Mesenchymal stem cell (in vitro differentiated cells and primary cell): ENCODE data around the gene TUT7.

Experiments
- DNase-seq: peaks from one replicate; pipeline ENCODE4 v3.0.0-alpha.2; 2013
- H2AFZ ChIP-seq: one replicate; pipeline ENCODE4 v1.6.1; 2013; ENCODE audit warnings: low read depth, mild to moderate bottlenecking, control low read depth, inconsistent platforms, low read length, moderate library complexity
- H2AK5ac ChIP-seq: 2 replicates; pipeline ENCODE4 v1.6.1; 2013; ENCODE audit warnings: low read length, moderate library complexity, mild to moderate bottlenecking, inconsistent platforms; ENCODE audit not compliant: severe bottlenecking
- H2BK120ac ChIP-seq: one replicate; pipeline ENCODE4 v1.6.1; 2013; ENCODE audit warnings: low read depth, mild to moderate bottlenecking, inconsistent platforms, low read length, moderate library complexity
- H2BK12ac ChIP-seq, 2 experiments: one replicate each; pipeline ENCODE4 v1.6.1; 2013; ENCODE audit warnings: inconsistent platforms in 2 of 2, low read length in 2 of 2, mild to moderate bottlenecking in 2 of 2, moderate library complexity in 2 of 2, control low read depth in 1 of 2
- H2BK15ac ChIP-seq: one replicate; pipeline ENCODE4 v1.6.1; 2013; ENCODE audit warnings: mild to moderate bottlenecking, low read depth, inconsistent platforms; ENCODE audit not compliant: poor library complexity, severe bottlenecking
- H2BK5ac ChIP-seq: 2 replicates; pipeline ENCODE4 v1.6.1; 2013; ENCODE audit warnings: low read depth, mild to moderate bottlenecking, low read length, control low read depth, inconsistent platforms; ENCODE audit not compliant: poor library complexity, severe bottlenecking
- H3K14ac ChIP-seq, 2 experiments: one replicate each; pipeline ENCODE4 v1.6.1; 2013; ENCODE audit warnings: inconsistent platforms in 2 of 2, low read length in 2 of 2, control low read depth in 1 of 2, mild to moderate bottlenecking in 1 of 2, moderate library complexity in 1 of 2
- H3K18ac ChIP-seq, 2 experiments: one replicate each; pipeline ENCODE4 v1.6.1; 2013; ENCODE audit warnings: inconsistent platforms in 2 of 2, low read length in 2 of 2, control low read depth in 1 of 2, low read depth in 1 of 2, mild to moderate bottlenecking in 1 of 2
- H3K23ac ChIP-seq, 2 experiments: one replicate each; pipeline ENCODE4 v1.6.1; 2013; ENCODE audit warnings: inconsistent platforms in 2 of 2, low read length in 2 of 2, mild to moderate bottlenecking in 2 of 2, moderate library complexity in 2 of 2, control low read depth in 1 of 2
- H3K27ac ChIP-seq: 2 replicates; pipeline ENCODE4 v1.5.1; 2013; ENCODE audit warnings: mild to moderate bottlenecking, moderate library complexity, low read length, control low read depth, inconsistent platforms; ENCODE audit not compliant: poor library complexity, severe bottlenecking
- H3K27me3 ChIP-seq, 2 experiments: 2 replicates each; pipeline versions ENCODE4 v1.6.1 to v1.7.0; 2013; ENCODE audit warnings: low read length in 2 of 2, mild to moderate bottlenecking in 2 of 2, moderate library complexity in 2 of 2, control low read depth in 1 of 2, inconsistent platforms in 1 of 2; ENCODE audit not compliant: control insufficient read depth in 1 of 2, insufficient read depth in 1 of 2
- H3K36me3 ChIP-seq, 2 experiments: 2 replicates each; pipeline versions ENCODE4 v1.6.1 to v1.7.0; 2013; ENCODE audit warnings: low read length in 2 of 2, control low read depth in 1 of 2, inconsistent platforms in 1 of 2, low read depth in 1 of 2, mild to moderate bottlenecking in 1 of 2; ENCODE audit not compliant: insufficient read depth in 2 of 2, control insufficient read depth in 1 of 2
- H3K4ac ChIP-seq, 2 experiments: one replicate each; pipeline ENCODE4 v1.6.1; 2013; ENCODE audit warnings: inconsistent platforms in 2 of 2, low read length in 2 of 2, mild to moderate bottlenecking in 2 of 2, moderate library complexity in 2 of 2, control low read depth in 1 of 2, low read depth in 1 of 2
- H3K4me1 ChIP-seq: 2 replicates; pipeline ENCODE4 v1.6.1; 2013; ENCODE audit warnings: low read depth, low read length, control low read depth; ENCODE audit not compliant: control insufficient read depth, insufficient read depth
- H3K4me2 ChIP-seq: 2 replicates; pipeline ENCODE4 v1.6.1; 2013; ENCODE audit warnings: low read length, mild to moderate bottlenecking, inconsistent platforms; ENCODE audit not compliant: poor library complexity, severe bottlenecking
- H3K4me3 ChIP-seq, 2 experiments: 2 replicates each; pipeline versions ENCODE4 v1.5.1 to v1.7.0; 2013; ENCODE audit warnings: low read length in 2 of 2, mild to moderate bottlenecking in 2 of 2, control low read depth in 1 of 2, low read depth in 1 of 2; ENCODE audit not compliant: insufficient read depth in 1 of 2
- H3K79me1 ChIP-seq: replicated peaks from 2 replicates; pipeline ENCODE4 v1.6.1; 2013; ENCODE audit warnings: mild to moderate bottlenecking, control low read depth, low read length, inconsistent platforms; ENCODE audit not compliant: poor library complexity, severe bottlenecking
- H3K9ac ChIP-seq: 2 replicates; pipeline ENCODE4 v1.7.0; 2013; ENCODE audit warnings: mild to moderate bottlenecking, low read length, moderate library complexity
- H3K9me3 ChIP-seq: 2 replicates; pipeline ENCODE4 v1.7.0; 2013; ENCODE audit warnings: mild to moderate bottlenecking, low read length; ENCODE audit not compliant: control insufficient read depth
- H4K8ac ChIP-seq: one replicate; pipeline ENCODE4 v1.6.1; 2013; ENCODE audit warnings: inconsistent platforms, mild to moderate bottlenecking, low read length, moderate library complexity
- H4K91ac ChIP-seq: one replicate; pipeline ENCODE4 v1.6.1; 2013; ENCODE audit warnings: mild to moderate bottlenecking, low read length, inconsistent platforms
- WGBS: methylation state at CpG from one replicate; pipeline ENCODE4 v1.1.7; 2013; ENCODE audit warnings: mixed read lengths; 5-methylcytosine and 5-hydroxymethylcytosine counted together

The TUT7 gene

GRCh38 chr9:86359151-86359879 lies 5.1 kb upstream of the TUT7 start:
- no peak overlapping the region for H2AFZ ChIP-seq
- no peaks in the 10 kb centered on the region for H3K36me3 ChIP-seq
- no peaks in the 10 kb centered on the region for H3K79me1 ChIP-seq
- no peak overlapping the region for H4K8ac ChIP-seq
- 90% methylated on average over 3 of the region's 3 CpGs for WGBS
- H2BK120ac ChIP-seq: no peak overlapping the region
- no peak overlapping the region for H3K4me3 ChIP-seq
- no peaks in the 10 kb centered on the region for H3K27me3 ChIP-seq
- no peak overlapping the region for H3K27ac ChIP-seq
- no peaks in the 10 kb centered on the region for H3K4me1 ChIP-seq
- no peak overlapping the region for H4K91ac ChIP-seq
- no peak overlapping the region for H3K23ac ChIP-seq
- no peak overlapping the region for H3K9ac ChIP-seq
- H3K18ac ChIP-seq: no peak overlapping the region
- H2BK5ac ChIP-seq: no peak overlapping the region
- H3K4ac ChIP-seq: no peak overlapping the region
- no peak overlapping the region for H2BK15ac ChIP-seq
- H2AK5ac ChIP-seq: no peak overlapping the region
- DNase-seq: no peak
- no peak overlapping the region for H3K4me2 ChIP-seq
- no peak overlapping the region for H3K14ac ChIP-seq
- no peak overlapping the region for H2BK12ac ChIP-seq
- H3K9me3 ChIP-seq: no peaks in the 10 kb centered on the region

DNA sequence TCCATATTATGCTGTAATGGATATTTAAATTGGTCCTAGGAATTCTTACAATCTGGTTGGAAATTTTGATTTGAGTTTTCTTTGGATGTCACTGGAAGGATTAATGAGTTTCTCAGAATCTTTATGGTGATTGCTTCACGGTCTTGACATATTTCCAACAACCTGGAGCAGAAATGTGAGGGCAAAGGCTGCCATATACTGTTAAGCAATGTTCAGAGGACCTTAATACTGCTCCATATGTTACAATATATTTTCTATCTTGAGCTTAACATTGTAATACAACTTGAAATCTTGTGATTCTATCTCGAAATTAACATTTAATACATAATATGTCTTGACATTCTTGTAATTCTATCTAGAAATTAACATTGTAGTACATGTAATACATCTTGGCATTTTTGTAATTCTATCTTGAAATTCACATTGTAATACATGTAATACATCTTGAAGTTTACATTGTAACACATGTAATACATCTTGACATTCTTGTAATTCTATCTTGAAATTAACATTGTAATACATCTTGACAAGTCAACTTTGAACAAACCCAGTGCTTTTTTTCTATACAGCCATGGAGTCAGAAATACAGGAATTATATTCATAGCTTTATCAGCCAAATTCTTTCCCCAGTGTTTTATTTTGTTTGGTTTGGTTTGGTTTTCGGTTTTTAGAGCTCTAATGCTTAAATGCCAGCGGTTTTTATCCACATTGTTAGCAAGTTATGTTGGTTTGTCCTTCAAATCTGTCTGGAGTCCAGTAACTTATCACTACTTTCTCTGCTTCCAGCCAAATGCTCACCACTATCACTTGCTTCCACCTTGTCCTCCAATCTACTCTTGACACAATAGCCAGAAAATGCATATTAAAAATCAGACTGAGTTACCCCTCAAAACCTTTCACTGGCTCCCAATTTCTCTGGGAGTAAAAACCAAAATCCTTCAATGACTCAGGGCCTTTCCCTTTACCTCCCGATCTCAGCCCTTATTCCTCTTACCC lies 3.0 kb upstream of the TUT7 start:
- Histone ChIP-seq H2AK5ac (no peak overlapping the region), H3K4me3 (no peak overlapping the region), H3K9me3 (no peaks in the 10 kb centered on the region), H3K9ac (no peak overlapping the region), H2BK120ac (no peak overlapping the region), H2BK12ac (no peak overlapping the region), H3K27ac (no peak overlapping the region), H3K36me3 (peaks cover 0 to 8% of the 10 kb centered on the region in 2 experiments), H3K18ac (no peak overlapping the region), H3K14ac (no peak overlapping the region), H2AFZ (no peak overlapping the region), H3K4ac (no peak overlapping the region), H3K4me1 (no peaks in the 10 kb centered on the region), H2BK5ac (no peak overlapping the region), H3K27me3 (no peaks in the 10 kb centered on the region), H4K8ac (no peak overlapping the region), H3K4me2 (no peak overlapping the region), H4K91ac (no peak overlapping the region), H3K79me1 (no peaks in the 10 kb centered on the region), H3K23ac (no peak overlapping the region), H2BK15ac (no peak overlapping the region)
- DNase-seq: no peak
- 86% methylated on average over 3 of the region's 5 CpGs for WGBS

- no peak overlapping the region for H4K91ac ChIP-seq
- peaks cover 2% of the 10 kb centered on the region for H3K4me1 ChIP-seq
- H3K4me3 ChIP-seq: no peak overlapping the region
- no peaks in the 10 kb centered on the region for H3K9me3 ChIP-seq
- H2BK5ac ChIP-seq: no peak overlapping the region
- no peak overlapping the region for H4K8ac ChIP-seq
- H3K27me3 ChIP-seq: no peaks in the 10 kb centered on the region
- no peak overlapping the region for H2BK15ac ChIP-seq
- H3K14ac ChIP-seq: no peak overlapping the region
- no peak overlapping the region for H3K23ac ChIP-seq
- H3K9ac ChIP-seq: peak overlapping the region; percentile 97
- H3K4me2 ChIP-seq: no peak overlapping the region
- H3K27ac ChIP-seq: no peak overlapping the region
- no peak overlapping the region for H2BK12ac ChIP-seq
- H3K36me3 ChIP-seq: peaks cover 4 to 18% of the 10 kb centered on the region in 2 experiments
- H2AK5ac ChIP-seq: no peak overlapping the region
- no peak for DNase-seq
- 96% methylated on average over 4 of the region's 4 CpGs for WGBS
- no peak overlapping the region for H3K18ac ChIP-seq
- H2BK120ac ChIP-seq: no peak overlapping the region
- H3K4ac ChIP-seq: no peak overlapping the region
- H3K79me1 ChIP-seq: no peaks in the 10 kb centered on the region
- H2AFZ ChIP-seq: no peak overlapping the region
Observed at GRCh38 chr9:86355814-86356213, 1.6 kb upstream of the TUT7 start.

DNA sequence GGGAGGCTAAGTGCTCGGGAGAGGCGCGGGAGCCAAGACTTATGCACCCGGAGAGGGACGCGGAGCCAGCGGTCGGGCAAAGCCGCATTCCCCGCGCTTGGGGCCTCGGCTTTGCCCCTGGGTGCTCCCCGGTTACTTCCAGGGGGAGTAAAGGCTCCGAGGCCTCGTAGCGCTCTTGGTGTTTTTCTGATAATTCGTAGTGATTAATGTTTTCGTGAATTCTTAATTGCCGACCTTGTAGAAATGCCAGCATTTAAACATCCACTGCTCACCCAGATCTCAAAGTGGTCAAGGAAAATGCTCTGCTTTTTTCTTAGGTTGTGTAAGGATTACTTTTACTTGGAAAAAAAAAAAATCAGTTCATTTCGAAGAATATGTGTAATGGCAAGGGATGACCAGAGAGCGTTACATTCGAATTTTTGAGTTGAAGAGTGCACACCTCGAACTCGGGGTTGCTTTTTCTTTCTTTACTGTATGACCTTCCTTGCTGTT lies 654 bp upstream of the TUT7 start:
- Histone ChIP-seq H3K9ac (peak overlapping the region; percentile 97), H3K4me2 (peak overlapping the region; percentile 75), H3K79me1 (peaks cover 2% of the 10 kb centered on the region), H3K9me3 (no peaks in the 10 kb centered on the region), H3K4me1 (peaks cover 3% of the 10 kb centered on the region), H2AFZ (peak overlapping the region; percentile 48), H2BK5ac (peak overlapping the region; percentile 24), H3K18ac (peak overlapping the region; percentile 45 to 68), H2BK12ac (no peak overlapping the region), H2AK5ac (no peak overlapping the region), H3K23ac (no peak overlapping the region), H3K36me3 (peaks cover 5 to 22% of the 10 kb centered on the region in 2 experiments), H2BK15ac (peak overlapping the region; percentile 77), H2BK120ac (peak overlapping the region; percentile 71), H3K14ac (no peak overlapping the region), H3K27ac (peak overlapping the region; percentile 61), H3K27me3 (no peaks in the 10 kb centered on the region), H3K4ac (peak overlapping the region; percentile 5 to 81), H3K4me3 (peak overlapping the region; percentile 63 to 98), H4K91ac (peak overlapping the region; percentile 68), H4K8ac (peak overlapping the region; percentile 87)
- no peak for DNase-seq
- 16% methylated on average over 20 of the region's 24 CpGs for WGBS
